Ishikawa (cell line): ENCODE data around the gene SHMT2.
A peak's percentile ranks its signal among the peaks of the same experiment; 100 is the strongest.

Experiments used
- CEBPB ChIP-seq: IDR thresholded peaks from 2 replicates; pipeline ENCODE4 v1.6.1; 2012
- CREB1 ChIP-seq: IDR thresholded peaks from 2 replicates; pipeline ENCODE4 v1.6.1; 2012; ENCODE audit warnings: low read depth
- EGR1 ChIP-seq: IDR thresholded peaks from 2 replicates; pipeline ENCODE4 v1.6.1; 2012
- EP300 ChIP-seq: IDR thresholded peaks from 2 replicates; pipeline ENCODE4 v1.6.1; 2012; ENCODE audit warnings: borderline replicate concordance
- FOXM1 ChIP-seq: IDR thresholded peaks from 2 replicates; pipeline ENCODE4 v1.6.1; 2012; ENCODE audit warnings: low read depth, borderline replicate concordance
- MAX ChIP-seq: IDR thresholded peaks from 2 replicates; pipeline ENCODE4 v1.6.1; 2012
- NFIC ChIP-seq: IDR thresholded peaks from 2 replicates; pipeline ENCODE4 v1.6.1; 2012
- RAD21 ChIP-seq: IDR thresholded peaks from 2 replicates; pipeline ENCODE4 v1.6.1; 2012; ENCODE audit warnings: low read depth
- REST ChIP-seq: IDR thresholded peaks from 2 replicates; pipeline ENCODE4 v1.6.1; 2012; ENCODE audit warnings: low read depth, mild to moderate bottlenecking
- TAF1 ChIP-seq: IDR thresholded peaks from 2 replicates; pipeline ENCODE4 v1.6.1; 2012; ENCODE audit warnings: low read depth, mild to moderate bottlenecking
- TCF12 ChIP-seq: IDR thresholded peaks from 2 replicates; pipeline ENCODE4 v1.6.1; 2012; ENCODE audit warnings: low read depth
- TEAD4 ChIP-seq: IDR thresholded peaks from 2 replicates; pipeline ENCODE4 v1.6.1; 2012
- USF1 ChIP-seq: IDR thresholded peaks from 2 replicates; pipeline ENCODE4 v1.6.1; 2012
- YY1 ChIP-seq: IDR thresholded peaks from 2 replicates; pipeline ENCODE4 v1.6.1; 2012; ENCODE audit warnings: low read depth
- ZBTB7A ChIP-seq: IDR thresholded peaks from 2 replicates; pipeline ENCODE4 v1.6.1; 2012; ENCODE audit warnings: low read depth

SHMT2 gene

GRCh38 chr12:57210926-57211692 is 18.4 kb upstream of the SHMT2 start:
- peak; percentile 80 for TF ChIP-seq MAX
- TF ChIP-seq TEAD4, result peak; percentile 4; the same call in 1 of the 2 replicates
- no peak for TF ChIP-seq USF1

GRCh38 chr12:57211791-57212700 is 17.5 kb upstream of the SHMT2 start:
- TF ChIP-seq CREB1, result no peak
- TF ChIP-seq EP300, result no peak

GRCh38 chr12:57212701-57213057 is 16.8 kb upstream of the SHMT2 start:
- no peak for TF ChIP-seq CREB1
- TF ChIP-seq RAD21, result no peak
- no peak for TF ChIP-seq EP300

- TF ChIP-seq ZBTB7A (peak; percentile 28; the same call in 1 of the 2 replicates), MAX (peak; percentile 92), CEBPB (no peak), YY1 (peak; percentile 75), USF1 (0 out of 2 replicates have a peak, but pooled peaks have one; percentile 36), REST (no peak), CREB1 (no peak), FOXM1 (no peak), TEAD4 (0 out of 2 replicates have a peak, but pooled peaks have one; percentile 11), EP300 (no peak), RAD21 (peak; percentile 96)
Observed at GRCh38 chr12:57213058-57213715, 16.3 kb upstream of the SHMT2 start.

- TF ChIP-seq NFIC (0 out of 2 replicates have a peak, but pooled peaks have one; percentile 2), TAF1 (no peak), EP300 (no peak; the same call in 1 of the 2 replicates)
Observed at GRCh38 chr12:57213763-57214397, 15.6 kb upstream of the SHMT2 start.

- TF ChIP-seq RAD21 (peak; percentile 66), ZBTB7A (peak; percentile 81), CREB1 (no peak)
Observed at GRCh38 chr12:57214398-57214781, 15.1 kb upstream of the SHMT2 start.

GRCh38 chr12:57215065-57215464 is 14.4 kb upstream of the SHMT2 start:
- no peak for TF ChIP-seq ZBTB7A

GRCh38 chr12:57215668-57216013 is 13.9 kb upstream of the SHMT2 start:
- TF ChIP-seq TAF1, result no peak
- TF ChIP-seq RAD21, result no peak
- TF ChIP-seq NFIC, result no peak
- no peak for TF ChIP-seq REST
- no peak for TF ChIP-seq USF1
- TF ChIP-seq ZBTB7A, result no peak
- TF ChIP-seq FOXM1, result no peak
- no peak for TF ChIP-seq YY1
- TF ChIP-seq EGR1, result no peak
- TF ChIP-seq CREB1, result no peak
- TF ChIP-seq TCF12, result no peak
- no peak for TF ChIP-seq TEAD4
- no peak for TF ChIP-seq MAX
- no peak for TF ChIP-seq EP300
- no peak for TF ChIP-seq CEBPB
